Keratinocyte (primary cell): Measurements from ENCODE around the gene C7.

Source experiments
- CTCF ChIP-seq, 3 experiments: IDR thresholded peaks in 1 of 3; conservative IDR thresholded peaks in 1 of 3; optimal IDR thresholded peaks in 1 of 3; 2 replicates in 2 of 3; 3 replicates in 1 of 3; pipeline versions ENCODE3 to v1.5.1; 2011; ENCODE audit warnings: low read length in 3 of 3, mild to moderate bottlenecking in 3 of 3, moderate library complexity in 2 of 3, control low read depth in 1 of 3, inconsistent platforms in 1 of 3; ENCODE audit not compliant: insufficient read depth in 2 of 3; ENCODE audit errors: extremely low read depth in 1 of 3
- EZH2 ChIP-seq: IDR thresholded peaks from one replicate; pipeline ENCODE4 v1.6.1; 2012; ENCODE audit warnings: inconsistent platforms, mild to moderate bottlenecking, low read length, moderate library complexity

- TF ChIP-seq CTCF (optimal IDR thresholded peaks at IDR 0.05 in 1 of 3, IDR thresholded peaks at IDR 0.05 in 1 of 3, conservative IDR thresholded peaks at IDR 0.05 in 1 of 3; ENCODE audit: extremely low read depth in 1 of 3, insufficient read depth in 2 of 3, low read length in 3 of 3): no peak
- TF ChIP-seq EZH2: no peak
Measured at GRCh38 chr5:40937075-40937474, 27.8 kb downstream of the C7 start.
